ENCODE results near the gene ABCB6. TPM values are rescaled to one million over a fixed set of nuclear protein-coding genes. Genes with fewer than 3 reads are reported as not detected.

ABCB6 gene
- total RNA-seq, 4 donors from 2014 or later = 18.0 to 42.1 (median 33.3) TPM

- H3K27ac ChIP-seq = no peak overlapping the region
Measured at GRCh38 chr2:219163156-219163555, 55.6 kb downstream of the ABCB6 start.

GRCh38 chr2:219161097-219161496, 57.7 kb downstream of the ABCB6 start:
- no peaks in the 10 kb centered on the region for H3K9me3 ChIP-seq
- DNase-seq = no peak
- TF ChIP-seq CTCF (IDR thresholded peaks at IDR 0.05) (no peak), POLR2A (IDR thresholded peaks at IDR 0.05) (no peak)
- H3K27me3 ChIP-seq = no peaks in the 10 kb centered on the region
- H3K4me1 ChIP-seq = peaks cover 0 to 10% (median 4%) of the 10 kb centered on the region in 4 donors
- peaks cover 0 to 18% (median 0%) of the 10 kb centered on the region in 3 donors for H3K36me3 ChIP-seq
- H3K4me3 ChIP-seq = peak overlapping the region; percentile 56 to 85 (median 76)
- peak overlapping the region; percentile 90 to 96 (median 92) for H3K27ac ChIP-seq

More at GRCh38 chr2:219163156-219163555, 55.6 kb downstream of the ABCB6 start:
- no peaks in the 10 kb centered on the region for H3K9me3 ChIP-seq
- no peak overlapping the region for H3K4me3 ChIP-seq
- no peaks in the 10 kb centered on the region for H3K27me3 ChIP-seq
- DNase-seq = peak in 1 of 3 donors; percentile 24
- TF ChIP-seq CTCF (IDR thresholded peaks at IDR 0.05) (no peak), POLR2A (IDR thresholded peaks at IDR 0.05) (no peak)
- peaks cover 0 to 10% (median 4%) of the 10 kb centered on the region in 4 donors for H3K4me1 ChIP-seq
- peaks cover 0 to 8% (median 0%) of the 10 kb centered on the region in 3 donors for H3K36me3 ChIP-seq

- Histone ChIP-seq H3K9me3 (no peaks in the 10 kb centered on the region), H3K4me1 (peaks cover 0 to 10% (median 4%) of the 10 kb centered on the region in 4 donors)
- DNase-seq = peak; percentile 99
Measured at GRCh38 chr2:219160186-219161017, 58.4 kb downstream of the ABCB6 start, which contains the start of gene NHEJ1. Gene NHEJ1, minus strand, starts transcription at chr2:219160815. Its CDS starts 2,453 bp downstream, at chr2:219158362.

More at GRCh38 chr2:219160186-219161017, 58.4 kb downstream of the ABCB6 start, which contains the start of gene NHEJ1:
- Histone ChIP-seq H3K4me3 (peak within 1 kb of the TSS; percentile 56 to 85 (median 76)), H3K27ac (peak within 1 kb of the TSS; percentile 90 to 96 (median 92)), H3K27me3 (no peaks in the 10 kb centered on the region), H3K36me3 (peaks cover 0 to 24% (median 0%) of the 10 kb centered on the region in 3 donors)
- TF ChIP-seq POLR2A (IDR thresholded peaks at IDR 0.05) (peak; percentile 58 to 86), CTCF (IDR thresholded peaks at IDR 0.05) (peak; percentile 91 to 99 (median 98))

Other genes with a start within 250 kb of the ABCB6 start
- 1 to 10 TPM in 3 of 4 donors, not detected in 1; 3.2 to 6.7 (median 5.1) TPM for gene FEV, start 233.8 kb downstream of the ABCB6 start, total RNA-seq
- gene CRYBA2, start 225.5 kb downstream of the ABCB6 start, total RNA-seq = 10 to 100 TPM in 1 of 4 donors, 1 to 10 TPM in 2, not detected in 1; 2.4 to 14.2 (median 9.4) TPM
- gene CFAP65, start 177.4 kb downstream of the ABCB6 start, total RNA-seq = 1 to 10 TPM in 2 of 4 donors, not detected in 2; 1.5 to 3.6 TPM
- gene IHH, start 158.0 kb downstream of the ABCB6 start, total RNA-seq = 100 to 1,000 TPM in 1 of 4 donors, 10 to 100 TPM in 3; 14.0 to 124 (median 71.1) TPM
- gene NHEJ1, start 58.1 kb downstream of the ABCB6 start, total RNA-seq = 10 to 100 TPM; 28.1 to 91.6 (median 67.2) TPM
- 100 to 1,000 TPM in 1 of 4 donors, 10 to 100 TPM in 2, 1 to 10 TPM in 1; 5.0 to 111 (median 62.8) TPM for gene SLC23A3, start 48.9 kb downstream of the ABCB6 start, total RNA-seq
- 10 to 100 TPM; 14.0 to 94.0 (median 77.4) TPM for gene CNPPD1, start 42.0 kb downstream of the ABCB6 start, total RNA-seq
- 10 to 100 TPM; 44.6 to 80.3 (median 76.2) TPM for gene RETREG2, start 40.7 kb downstream of the ABCB6 start, total RNA-seq
- 100 to 1,000 TPM in 3 of 4 donors, 10 to 100 TPM in 1; 43.7 to 129 (median 112) TPM for gene ZFAND2B, start 12.2 kb downstream of the ABCB6 start, total RNA-seq
- gene ATG9A, start 10.7 kb upstream of the ABCB6 start, total RNA-seq = 100 to 1,000 TPM in 1 of 4 donors, 10 to 100 TPM in 3; 23.1 to 107 (median 96.0) TPM
- gene ANKZF1, start 10.8 kb upstream of the ABCB6 start, total RNA-seq = 100 to 1,000 TPM in 3 of 4 donors, 10 to 100 TPM in 1; 79.9 to 338 (median 164) TPM
- 1 to 10 TPM in 3 of 4 donors, not detected in 1; 2.7 to 9.5 (median 7.0) TPM for gene GLB1L, start 26.5 kb upstream of the ABCB6 start, total RNA-seq
- gene STK16, start 26.5 kb upstream of the ABCB6 start, total RNA-seq = 10 to 100 TPM; 19.4 to 27.1 (median 24.3) TPM
- gene TUBA4B, start 34.3 kb upstream of the ABCB6 start, total RNA-seq = not detected
- 100 to 1,000 TPM in 3 of 4 donors, 10 to 100 TPM in 1; 49.5 to 137 (median 129) TPM for gene TUBA4A, start 35.0 kb upstream of the ABCB6 start, total RNA-seq
- gene DNAJB2, start 60.4 kb upstream of the ABCB6 start, total RNA-seq = 10 to 100 TPM; 34.7 to 69.4 (median 58.3) TPM
- gene PTPRN, start 90.4 kb upstream of the ABCB6 start, total RNA-seq = 1 to 10 TPM in 2 of 4 donors, under 1 TPM in 1, not detected in 1; 0.88 to 4.9 (median 2.3) TPM
- gene RESP18, start 113.8 kb upstream of the ABCB6 start, total RNA-seq = not detected
- 100 to 1,000 TPM in 3 of 4 donors, 10 to 100 TPM in 1; 90.8 to 180 (median 177) TPM for gene DNPEP, start 169.0 kb upstream of the ABCB6 start, total RNA-seq
- gene DES, start 199.4 kb upstream of the ABCB6 start, total RNA-seq = 100 to 1,000 TPM in 2 of 4 donors, 10 to 100 TPM in 2; 82.0 to 574 (median 112) TPM
- 10 to 100 TPM in 2 of 4 donors, 1 to 10 TPM in 2; 3.2 to 49.5 (median 10.2) TPM for gene SPEG, start 215.9 kb upstream of the ABCB6 start, total RNA-seq

Measured in Peyer's patch (tissue), 4 donors.